ENCODE results near the gene DDOST.

DDOST gene

DNA sequence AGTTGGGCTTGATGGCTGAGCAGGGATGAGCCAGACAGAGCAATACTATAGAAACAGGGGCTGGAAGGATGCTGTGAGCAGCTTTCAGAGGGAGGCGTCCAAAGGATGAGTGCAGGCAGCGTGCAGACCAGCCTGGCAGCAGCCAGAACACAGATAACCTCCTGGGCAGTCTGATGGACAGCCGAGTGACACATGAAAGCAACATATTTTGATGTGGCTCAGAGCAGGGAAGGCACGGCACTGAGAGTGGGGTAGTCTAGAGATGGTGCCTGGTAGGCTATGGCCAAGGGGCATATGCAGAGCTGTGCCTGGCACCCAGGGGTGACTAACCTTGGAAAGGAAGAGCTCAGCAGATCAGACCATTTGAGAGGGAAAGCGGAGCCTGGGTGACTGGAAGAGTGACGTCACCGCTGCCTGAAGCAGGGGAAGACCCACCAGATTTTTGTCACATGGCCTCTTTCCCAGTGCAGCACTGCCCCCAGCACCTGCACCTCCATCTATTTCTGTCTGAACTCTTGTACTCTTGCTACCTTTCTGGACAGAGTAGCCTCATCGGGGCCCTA lies 24.3 kb downstream of the DDOST start:
- H3K27me3 ChIP-seq (replicated peaks; ENCODE audit: control insufficient read depth, insufficient read depth, low read length) = no peaks in the 10 kb centered on the region
- H3K36me3 ChIP-seq (ENCODE audit: control insufficient read depth, insufficient read depth, low read length, severe bottlenecking) = peaks cover 43% of the 10 kb centered on the region
- no peaks in the 10 kb centered on the region for H3K9me3 ChIP-seq (ENCODE audit: control insufficient read depth, low read length)
- no peak overlapping the region for H3K4me3 ChIP-seq (ENCODE audit: low read length)
- DNase-seq (ENCODE audit: low read depth) = no peak
- H3K9ac ChIP-seq (ENCODE audit: low read length) = no peak overlapping the region
- peaks cover 18% of the 10 kb centered on the region for H3K4me1 ChIP-seq (ENCODE audit: control insufficient read depth, insufficient read depth, low read length)

GRCh38 chr1:20634594-20635084 lies 26.5 kb downstream of the DDOST start:
- DNase-seq (ENCODE audit: low read depth) = peak; percentile 34

DNA sequence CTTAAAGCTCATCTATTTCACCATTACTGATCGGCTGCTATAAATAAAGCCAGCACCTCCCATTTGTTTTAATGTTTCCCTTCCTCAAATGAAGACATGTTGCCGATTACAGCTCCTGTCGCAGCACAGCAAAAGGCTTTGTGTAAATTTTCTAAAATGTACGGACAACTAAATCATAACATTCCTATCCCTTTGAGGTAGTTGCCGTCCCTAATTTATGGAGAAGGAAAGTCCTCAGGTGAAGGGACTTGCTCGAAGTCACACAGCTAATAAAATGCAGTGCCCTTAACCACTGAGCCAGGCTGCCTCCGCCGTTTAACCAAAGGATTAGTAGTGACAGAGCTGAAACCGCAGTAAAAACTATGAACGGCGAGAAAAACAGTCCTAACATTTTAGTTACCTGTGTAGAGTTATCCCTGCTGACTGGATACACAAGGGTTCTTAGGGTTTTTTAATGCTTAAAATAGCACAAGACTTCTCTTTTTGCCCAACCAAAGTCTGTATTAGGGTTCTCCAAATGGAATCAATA lies 27.0 kb downstream of the DDOST start:
- Histone ChIP-seq H3K27me3 (replicated peaks; ENCODE audit: control insufficient read depth, insufficient read depth, low read length) (no peaks in the 10 kb centered on the region), H3K36me3 (ENCODE audit: control insufficient read depth, insufficient read depth, low read length, severe bottlenecking) (peaks cover 18% of the 10 kb centered on the region), H3K4me3 (ENCODE audit: low read length) (peak overlapping the region; percentile 95), H3K9ac (ENCODE audit: low read length) (peak overlapping the region; percentile 96), H3K4me1 (ENCODE audit: control insufficient read depth, insufficient read depth, low read length) (peaks cover 18% of the 10 kb centered on the region), H3K9me3 (ENCODE audit: control insufficient read depth, low read length) (no peaks in the 10 kb centered on the region)
- DNase-seq (ENCODE audit: low read depth) = peak; percentile 17

More at GRCh38 chr1:20634594-20635084, 26.5 kb downstream of the DDOST start:
- Histone ChIP-seq H3K36me3 (ENCODE audit: control insufficient read depth, insufficient read depth, low read length, severe bottlenecking) (peaks cover 24% of the 10 kb centered on the region), H3K9me3 (ENCODE audit: control insufficient read depth, low read length) (no peaks in the 10 kb centered on the region), H3K4me1 (ENCODE audit: control insufficient read depth, insufficient read depth, low read length) (peaks cover 18% of the 10 kb centered on the region), H3K9ac (ENCODE audit: low read length) (peak overlapping the region; percentile 96), H3K27me3 (replicated peaks; ENCODE audit: control insufficient read depth, insufficient read depth, low read length) (no peaks in the 10 kb centered on the region), H3K4me3 (ENCODE audit: low read length) (peak overlapping the region; percentile 95)

- H3K36me3 ChIP-seq (ENCODE audit: control insufficient read depth, insufficient read depth, low read length, severe bottlenecking) = peaks cover 11% of the 10 kb centered on the region
- H3K4me1 ChIP-seq (ENCODE audit: control insufficient read depth, insufficient read depth, low read length) = peaks cover 18% of the 10 kb centered on the region
- peak; percentile 86 for DNase-seq (ENCODE audit: low read depth)
- no peaks in the 10 kb centered on the region for H3K27me3 ChIP-seq (replicated peaks; ENCODE audit: control insufficient read depth, insufficient read depth, low read length)
- H3K4me3 ChIP-seq (ENCODE audit: low read length) = peak within 1 kb of the TSS; percentile 95
- no peaks in the 10 kb centered on the region for H3K9me3 ChIP-seq (ENCODE audit: control insufficient read depth, low read length)
- peak within 1 kb of the TSS; percentile 96 for H3K9ac ChIP-seq (ENCODE audit: low read length)
Measured at GRCh38 chr1:20633190-20634064, 27.7 kb downstream of the DDOST start, which contains the start of gene PINK1. PINK1 (plus strand) TSS chr1:20633458; CDS start chr1:20633549, 91 bp downstream.

GRCh38 chr1:20632386-20632785 lies 28.8 kb downstream of the DDOST start:
- no peak for DNase-seq (ENCODE audit: low read depth)
- H3K27me3 ChIP-seq (replicated peaks; ENCODE audit: control insufficient read depth, insufficient read depth, low read length) = no peaks in the 10 kb centered on the region
- H3K4me1 ChIP-seq (ENCODE audit: control insufficient read depth, insufficient read depth, low read length) = peaks cover 18% of the 10 kb centered on the region
- peaks cover 1% of the 10 kb centered on the region for H3K36me3 ChIP-seq (ENCODE audit: control insufficient read depth, insufficient read depth, low read length, severe bottlenecking)
- H3K9ac ChIP-seq (ENCODE audit: low read length) = no peak overlapping the region
- no peak overlapping the region for H3K4me3 ChIP-seq (ENCODE audit: low read length)
- no peaks in the 10 kb centered on the region for H3K9me3 ChIP-seq (ENCODE audit: control insufficient read depth, low read length)

- Histone ChIP-seq H3K4me1 (ENCODE audit: control insufficient read depth, insufficient read depth, low read length) (peaks cover 18% of the 10 kb centered on the region), H3K4me3 (ENCODE audit: low read length) (no peak overlapping the region), H3K9me3 (ENCODE audit: control insufficient read depth, low read length) (no peaks in the 10 kb centered on the region), H3K36me3 (ENCODE audit: control insufficient read depth, insufficient read depth, low read length, severe bottlenecking) (no peaks in the 10 kb centered on the region), H3K27me3 (replicated peaks; ENCODE audit: control insufficient read depth, insufficient read depth, low read length) (no peaks in the 10 kb centered on the region), H3K9ac (ENCODE audit: low read length) (no peak overlapping the region)
- DNase-seq (ENCODE audit: low read depth) = no peak
Measured at GRCh38 chr1:20630729-20631128, 30.4 kb downstream of the DDOST start.

DNA sequence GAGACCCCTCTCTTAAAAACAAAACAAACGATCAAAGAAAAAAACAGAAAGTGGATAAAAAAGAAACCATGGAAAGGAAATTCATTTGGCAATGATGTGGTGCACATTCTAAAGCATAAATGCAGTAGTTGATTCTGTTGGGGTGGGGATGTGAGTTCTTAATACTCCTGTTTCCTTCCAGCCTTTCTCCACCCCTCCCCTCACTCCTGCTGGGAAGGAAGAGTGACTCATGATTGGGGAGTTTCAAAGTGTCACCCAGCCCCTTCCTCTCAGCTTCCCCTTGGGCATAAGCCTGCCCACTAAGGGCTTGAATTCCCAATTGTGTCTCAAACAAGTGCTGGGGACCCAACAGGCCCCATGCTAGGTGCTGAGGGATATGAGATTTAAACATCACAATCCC lies 34.6 kb downstream of the DDOST start:
- Histone ChIP-seq H3K27me3 (replicated peaks; ENCODE audit: control insufficient read depth, insufficient read depth, low read length) (no peaks in the 10 kb centered on the region), H3K9ac (ENCODE audit: low read length) (no peak overlapping the region), H3K4me1 (ENCODE audit: control insufficient read depth, insufficient read depth, low read length) (no peaks in the 10 kb centered on the region), H3K9me3 (ENCODE audit: control insufficient read depth, low read length) (no peaks in the 10 kb centered on the region), H3K36me3 (ENCODE audit: control insufficient read depth, insufficient read depth, low read length, severe bottlenecking) (no peaks in the 10 kb centered on the region), H3K4me3 (ENCODE audit: low read length) (no peak overlapping the region)
- no peak for DNase-seq (ENCODE audit: low read depth)

DNA sequence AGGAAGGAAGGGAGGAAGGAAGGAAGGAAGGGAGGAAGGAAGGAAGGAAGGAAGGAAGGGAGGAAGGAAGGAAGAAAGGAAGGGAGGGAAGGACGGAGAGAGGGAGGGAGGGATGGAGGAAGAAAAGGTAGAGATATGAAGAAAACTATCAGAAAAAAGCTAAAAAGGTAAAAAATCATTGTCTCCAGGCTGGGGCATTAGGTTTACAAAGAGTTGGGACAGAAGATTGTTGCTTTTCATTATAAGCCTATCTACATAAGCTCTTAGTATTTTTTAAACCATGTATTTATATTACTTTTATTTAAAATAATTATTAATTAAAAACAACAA lies 35.1 kb downstream of the DDOST start:
- no peak for DNase-seq (ENCODE audit: low read depth)
- Histone ChIP-seq H3K36me3 (ENCODE audit: control insufficient read depth, insufficient read depth, low read length, severe bottlenecking) (no peaks in the 10 kb centered on the region), H3K27me3 (replicated peaks; ENCODE audit: control insufficient read depth, insufficient read depth, low read length) (no peaks in the 10 kb centered on the region), H3K4me3 (ENCODE audit: low read length) (no peak overlapping the region), H3K9me3 (ENCODE audit: control insufficient read depth, low read length) (no peaks in the 10 kb centered on the region), H3K4me1 (ENCODE audit: control insufficient read depth, insufficient read depth, low read length) (no peaks in the 10 kb centered on the region), H3K9ac (ENCODE audit: low read length) (no peak overlapping the region)

- Histone ChIP-seq H3K27me3 (replicated peaks; ENCODE audit: control insufficient read depth, insufficient read depth, low read length) (no peaks in the 10 kb centered on the region), H3K4me3 (ENCODE audit: low read length) (no peak overlapping the region), H3K9ac (ENCODE audit: low read length) (no peak overlapping the region), H3K4me1 (ENCODE audit: control insufficient read depth, insufficient read depth, low read length) (no peaks in the 10 kb centered on the region), H3K9me3 (ENCODE audit: control insufficient read depth, low read length) (no peaks in the 10 kb centered on the region), H3K36me3 (ENCODE audit: control insufficient read depth, insufficient read depth, low read length, severe bottlenecking) (no peaks in the 10 kb centered on the region)
- DNase-seq (ENCODE audit: low read depth) = no peak
Measured at GRCh38 chr1:20625176-20626097, 35.7 kb downstream of the DDOST start.

DNA sequence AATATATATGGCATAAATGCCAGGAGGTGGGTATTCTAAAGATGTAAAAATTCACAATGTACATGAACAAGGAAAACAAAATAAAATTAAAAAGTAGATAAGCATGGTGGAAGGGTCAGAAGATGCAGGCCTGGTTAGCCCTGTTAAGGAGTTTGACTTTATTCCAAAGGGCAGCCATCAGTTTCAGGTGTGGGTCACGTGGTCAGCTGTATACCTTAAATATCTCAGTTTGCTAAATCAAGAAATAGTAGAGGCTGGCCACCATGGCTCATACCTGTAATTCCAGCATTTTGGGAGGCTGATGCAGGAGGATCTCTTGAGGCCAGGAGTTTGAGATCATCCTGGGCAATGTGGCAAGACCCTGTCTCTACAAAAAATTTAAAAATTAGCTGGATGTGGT lies 36.5 kb downstream of the DDOST start:
- H3K36me3 ChIP-seq (ENCODE audit: control insufficient read depth, insufficient read depth, low read length, severe bottlenecking) = no peaks in the 10 kb centered on the region
- H3K4me1 ChIP-seq (ENCODE audit: control insufficient read depth, insufficient read depth, low read length) = no peaks in the 10 kb centered on the region
- H3K4me3 ChIP-seq (ENCODE audit: low read length) = no peak overlapping the region
- H3K9ac ChIP-seq (ENCODE audit: low read length) = no peak overlapping the region
- no peaks in the 10 kb centered on the region for H3K27me3 ChIP-seq (replicated peaks; ENCODE audit: control insufficient read depth, insufficient read depth, low read length)
- H3K9me3 ChIP-seq (ENCODE audit: control insufficient read depth, low read length) = no peaks in the 10 kb centered on the region
- no peak for DNase-seq (ENCODE audit: low read depth)

- no peak overlapping the region for H3K9ac ChIP-seq (ENCODE audit: low read length)
- no peaks in the 10 kb centered on the region for H3K36me3 ChIP-seq (ENCODE audit: control insufficient read depth, insufficient read depth, low read length, severe bottlenecking)
- H3K27me3 ChIP-seq (replicated peaks; ENCODE audit: control insufficient read depth, insufficient read depth, low read length) = no peaks in the 10 kb centered on the region
- H3K4me3 ChIP-seq (ENCODE audit: low read length) = no peak overlapping the region
- DNase-seq (ENCODE audit: low read depth) = no peak
- no peaks in the 10 kb centered on the region for H3K9me3 ChIP-seq (ENCODE audit: control insufficient read depth, low read length)
- peaks cover 6% of the 10 kb centered on the region for H3K4me1 ChIP-seq (ENCODE audit: control insufficient read depth, insufficient read depth, low read length)
Measured at GRCh38 chr1:20621012-20621411, 40.2 kb downstream of the DDOST start.
